Transverse colon (tissue), 4 donors: ENCODE results near the gene ACOX2. TPM values are rescaled to one million over a fixed set of nuclear protein-coding genes. Genes with fewer than 3 reads are reported as not detected.

Source experiments
- DNase-seq: peaks from one replicate; pipeline ENCODE4 v3.0.0-alpha.2; 2019
- H3K27ac ChIP-seq, 4 donors: fragments of 200-600 bp; sonication (generic); 2 replicates each; pipeline ENCODE4 v1.5.1; 2016 to 2018; ENCODE audit warnings: inconsistent platforms in 4 of 4
- H3K27me3 ChIP-seq: fragments of 200-600 bp; sonication (generic); 2 replicates; pipeline ENCODE4 v1.5.1; 2017; ENCODE audit warnings: inconsistent platforms
- H3K36me3 ChIP-seq, 4 donors: fragments of 200-600 bp; sonication (generic); 2 replicates each; pipeline ENCODE4 v1.5.1; 2017 to 2019; ENCODE audit warnings: inconsistent platforms in 4 of 4
- H3K4me1 ChIP-seq, 4 donors: fragments of 200-600 bp; sonication (generic); 2 replicates each; pipeline ENCODE4 v1.5.1; 2017 to 2020; ENCODE audit warnings: inconsistent platforms in 4 of 4
- H3K4me3 ChIP-seq, 4 donors: fragments of 200-600 bp; sonication (generic); 1 replicate in 1 of 4; 2 replicates in 3 of 4; pipeline versions ENCODE4 v1.5.1 to v1.6.1; 2017 to 2019; ENCODE audit warnings: inconsistent platforms in 4 of 4
- H3K9me3 ChIP-seq, 2 donors: fragments of 200-600 bp; sonication (generic); 2 replicates each; pipeline ENCODE4 v1.5.1; 2017 to 2019; ENCODE audit warnings: inconsistent platforms in 2 of 2
- EP300 ChIP-seq: sonication (generic); formaldehyde crosslinking; IDR thresholded peaks from one replicate; pipeline ENCODE4 v1.6.1; 2017; ENCODE audit warnings: antibody characterized with exemption, low read depth
- POLR2A ChIP-seq: fragments of 450-650 bp; IDR thresholded peaks from one replicate; pipeline ENCODE4 v1.6.1; 2016; ENCODE audit warnings: antibody characterized with exemption, mild to moderate bottlenecking, moderate library complexity
- POLR2AphosphoS5 ChIP-seq, 3 donors: sonication (generic); formaldehyde crosslinking; IDR thresholded peaks; one replicate each; pipeline ENCODE4 v1.6.1; 2016; ENCODE audit warnings: antibody characterized with exemption in 3 of 3
- WGBS, 2 donors: methylation state at CpG; one replicate each; pipeline ENCODE4 v1.1.5; 2018; ENCODE audit warnings: low coverage in 1 of 2; 5-methylcytosine and 5-hydroxymethylcytosine counted together
- in situ Hi-C, 4 donors: fragments of 200-750 bp; cut with MboI; loops; one replicate each; pipeline versions ENCODE4 v1.15.0 to v1.15.1; 2017; ENCODE audit warnings: low sequenced_read_pairs in 3 of 4, low pct_ligation_motif_present in 1 of 4, low pct_unique_long_range_greater_than_20kb in 1 of 4
- intact Hi-C: fragments of 100-400 bp; cut with DNase I; formaldehyde crosslinking; loops from one replicate; pipeline ENCODE4 v1.15.1; 2023; ENCODE audit warnings: low total_unique reads
- total RNA-seq, 4 donors: library from RNA; depleted of rRNA; stranded (reverse); fragments of >200 nt; gene quantifications; one replicate each; pipeline ENCODE4 v1.1.0, GENCODE V29; 2016
- TF ChIP-seq, protein P1 (sequence below), 5 experiments: fragments of 200-600 bp in 3 of 5; fragments of 450-650 bp in 2 of 5; sonication (generic) in 3 of 5; IDR thresholded peaks; 1 replicate in 2 of 5; 2 replicates in 3 of 5; pipeline ENCODE4 v1.5.1; 2016 to 2017; ENCODE audit warnings: antibody characterized with exemption in 5 of 5, inconsistent platforms in 3 of 5, mild to moderate bottlenecking in 2 of 5, moderate library complexity in 1 of 5

ACOX2 gene
- total RNA-seq, 4 donors from 2014 or later: 28.3 to 125 (median 37.9) TPM

DNA sequence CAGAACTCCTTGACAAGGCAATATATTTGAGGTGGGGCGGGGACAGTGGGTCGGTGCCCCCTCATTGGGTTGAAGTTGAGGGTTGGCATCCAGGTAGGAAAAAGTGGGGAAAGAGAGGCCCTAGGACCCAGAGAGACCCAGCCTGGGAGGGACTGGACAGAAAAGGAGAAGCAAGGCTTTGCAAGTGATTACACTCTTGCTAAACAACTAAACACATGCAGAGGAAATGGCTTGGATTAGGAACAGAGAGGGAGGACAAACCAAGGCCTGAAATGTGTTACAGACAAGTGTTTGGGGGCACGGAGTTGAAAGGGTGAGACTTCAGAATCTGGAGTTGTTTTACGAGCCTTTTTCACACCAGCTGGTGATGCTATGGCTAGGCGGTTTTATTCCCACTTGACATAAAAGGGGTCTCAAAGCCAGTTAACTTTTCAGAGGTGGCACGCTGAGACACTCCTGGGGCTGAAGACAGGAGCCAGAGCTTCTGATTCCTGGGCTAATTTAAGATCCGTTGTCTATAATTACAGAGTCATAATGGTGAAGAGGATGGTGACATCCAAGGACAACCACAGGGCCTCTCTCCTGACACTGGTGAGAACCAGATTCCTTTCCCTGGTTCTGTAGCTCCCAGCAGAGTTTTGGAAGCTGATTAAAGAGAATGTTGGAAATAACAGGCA lies 52.8 kb downstream of the ACOX2 start:
- in situ Hi-C loops (no loop called here), intact Hi-C loops (no loop called here)
- Histone ChIP-seq H3K27me3 (no peaks in the 10 kb centered on the region), H3K9me3 (peaks cover 3 to 4% of the 10 kb centered on the region in 2 donors), H3K4me1 (peaks cover 0 to 6% (median 2%) of the 10 kb centered on the region in 4 donors), H3K4me3 (no peak overlapping the region), H3K27ac (no peak overlapping the region), H3K36me3 (no peaks in the 10 kb centered on the region)
- 65 to 68% methylated on average over 5 to 7 of the region's 7 CpGs for WGBS, 2 donors
- TF ChIP-seq, protein P1, sequence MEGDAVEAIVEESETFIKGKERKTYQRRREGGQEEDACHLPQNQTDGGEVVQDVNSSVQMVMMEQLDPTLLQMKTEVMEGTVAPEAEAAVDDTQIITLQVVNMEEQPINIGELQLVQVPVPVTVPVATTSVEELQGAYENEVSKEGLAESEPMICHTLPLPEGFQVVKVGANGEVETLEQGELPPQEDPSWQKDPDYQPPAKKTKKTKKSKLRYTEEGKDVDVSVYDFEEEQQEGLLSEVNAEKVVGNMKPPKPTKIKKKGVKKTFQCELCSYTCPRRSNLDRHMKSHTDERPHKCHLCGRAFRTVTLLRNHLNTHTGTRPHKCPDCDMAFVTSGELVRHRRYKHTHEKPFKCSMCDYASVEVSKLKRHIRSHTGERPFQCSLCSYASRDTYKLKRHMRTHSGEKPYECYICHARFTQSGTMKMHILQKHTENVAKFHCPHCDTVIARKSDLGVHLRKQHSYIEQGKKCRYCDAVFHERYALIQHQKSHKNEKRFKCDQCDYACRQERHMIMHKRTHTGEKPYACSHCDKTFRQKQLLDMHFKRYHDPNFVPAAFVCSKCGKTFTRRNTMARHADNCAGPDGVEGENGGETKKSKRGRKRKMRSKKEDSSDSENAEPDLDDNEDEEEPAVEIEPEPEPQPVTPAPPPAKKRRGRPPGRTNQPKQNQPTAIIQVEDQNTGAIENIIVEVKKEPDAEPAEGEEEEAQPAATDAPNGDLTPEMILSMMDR (IDR thresholded peaks at IDR 0.05): no peak
- TF ChIP-seq POLR2AphosphoS5 (IDR thresholded peaks at IDR 0.05) (no peak), EP300 (no peak), POLR2A (no peak)
- DNase-seq: no peak

DNA sequence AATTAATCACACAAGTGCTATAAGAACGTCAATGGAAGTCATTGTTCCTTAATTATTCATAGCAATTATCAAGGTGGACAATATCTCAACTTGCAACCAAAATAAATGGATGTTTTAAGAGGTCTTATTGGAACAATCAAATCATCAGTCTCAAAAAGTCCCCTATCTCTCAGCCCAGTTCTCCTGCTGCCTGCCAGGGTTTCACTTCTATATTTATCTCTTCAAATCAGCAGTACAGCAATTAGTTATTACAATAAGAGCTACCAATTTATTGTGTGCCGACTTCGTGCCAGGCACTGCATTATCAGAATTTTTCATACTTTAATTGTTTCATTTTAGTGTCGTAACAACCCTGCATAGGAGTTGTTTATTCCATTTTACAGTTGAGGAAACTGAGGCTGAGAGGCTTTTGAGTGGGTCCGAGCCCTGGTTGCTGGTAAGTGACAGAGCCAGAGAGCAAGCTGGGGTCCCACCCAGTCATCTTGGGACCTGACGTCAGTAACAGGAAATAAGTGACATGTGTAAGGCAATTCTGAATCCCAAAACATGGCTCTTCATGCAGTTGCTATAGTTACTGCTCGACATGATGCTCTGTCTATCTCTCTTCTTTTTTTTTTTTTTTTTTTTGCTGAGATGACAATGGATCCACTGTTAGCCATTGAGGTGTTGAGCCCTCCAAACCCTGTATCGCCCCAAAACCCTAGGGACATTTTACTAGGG lies 53.9 kb downstream of the ACOX2 start:
- Histone ChIP-seq H3K27ac (no peak overlapping the region), H3K4me1 (peaks cover 0 to 6% (median 2%) of the 10 kb centered on the region in 4 donors), H3K27me3 (no peaks in the 10 kb centered on the region), H3K36me3 (no peaks in the 10 kb centered on the region), H3K4me3 (no peak overlapping the region), H3K9me3 (peaks cover 3 to 4% of the 10 kb centered on the region in 2 donors)
- in situ Hi-C loops: no loop called here
- no peak for TF ChIP-seq POLR2A
- no peak for TF ChIP-seq EP300
- TF ChIP-seq, protein P1 (IDR thresholded peaks at IDR 0.05): no peak
- TF ChIP-seq POLR2AphosphoS5 (IDR thresholded peaks at IDR 0.05): no peak
- DNase-seq: no peak
- intact Hi-C loops: no loop called here
- WGBS, 2 donors: 60 to 79% methylated on average over 7 to 8 of the region's 8 CpGs

DNA sequence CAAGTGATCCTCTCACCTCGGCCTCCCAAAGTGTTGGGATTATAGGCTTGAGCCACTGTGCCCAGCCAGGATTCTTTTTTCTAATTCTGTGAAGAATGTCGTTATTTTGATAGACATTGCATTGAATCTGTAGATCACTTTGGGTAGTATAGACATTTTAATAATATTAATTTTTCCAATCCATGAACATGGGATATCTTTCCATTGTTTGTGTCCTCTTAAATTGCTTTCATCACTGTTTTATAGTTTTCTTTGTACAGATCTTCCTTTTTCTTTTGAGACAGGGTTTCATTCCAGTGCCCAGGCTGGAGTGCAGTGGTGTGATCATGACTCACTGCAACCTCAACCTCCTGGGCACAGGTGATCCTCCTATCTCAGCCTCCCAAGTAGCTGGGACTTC lies 56.7 kb downstream of the ACOX2 start:
- Histone ChIP-seq H3K27me3 (no peaks in the 10 kb centered on the region), H3K36me3 (no peaks in the 10 kb centered on the region), H3K4me3 (no peak overlapping the region), H3K9me3 (peaks cover 3 to 4% of the 10 kb centered on the region in 2 donors), H3K4me1 (peaks cover 0 to 6% (median 0%) of the 10 kb centered on the region in 4 donors), H3K27ac (no peak overlapping the region)
- in situ Hi-C loops (no loop called here), intact Hi-C loops (no loop called here)
- TF ChIP-seq POLR2A (no peak), POLR2AphosphoS5 (IDR thresholded peaks at IDR 0.05) (no peak), EP300 (no peak)
- TF ChIP-seq, protein P1 (IDR thresholded peaks at IDR 0.05): no peak
- WGBS, 2 donors: 89 to 100% methylated on average over 1 to 2 of the region's 2 CpGs
- no peak for DNase-seq

DNA sequence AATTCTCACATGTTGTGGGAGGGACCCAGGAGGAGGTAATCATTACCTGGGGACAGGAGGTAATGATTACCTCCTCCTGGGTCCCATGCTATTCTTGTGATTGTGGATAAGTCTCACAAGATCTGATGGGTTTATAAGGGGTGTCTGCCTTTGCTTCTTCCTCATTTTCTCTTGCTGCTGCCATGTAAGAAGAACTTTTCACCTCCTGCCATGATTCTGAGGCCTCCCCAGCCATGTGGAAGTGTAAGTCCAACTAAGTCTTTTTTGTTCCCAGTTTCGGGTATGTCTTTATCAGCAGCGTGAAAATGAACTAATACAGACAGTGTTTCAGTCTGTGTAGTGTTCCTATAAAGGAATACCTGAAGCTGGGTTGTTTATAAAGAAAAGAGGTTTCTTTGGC lies 58.2 kb downstream of the ACOX2 start:
- Histone ChIP-seq H3K27ac (no peak overlapping the region), H3K4me3 (no peak overlapping the region), H3K9me3 (peaks cover 3 to 4% of the 10 kb centered on the region in 2 donors), H3K36me3 (no peaks in the 10 kb centered on the region), H3K4me1 (peaks cover 0 to 4% (median 0%) of the 10 kb centered on the region in 4 donors), H3K27me3 (no peaks in the 10 kb centered on the region)
- DNase-seq: no peak
- in situ Hi-C loops (loop anchor here in 1 of 4 donors (10.0 kb wide), 1 partner anchor 56 kb away; the partner anchor contains the start of gene ACOX2), intact Hi-C loops (no loop called here)
- TF ChIP-seq POLR2A (no peak), EP300 (no peak), POLR2AphosphoS5 (IDR thresholded peaks at IDR 0.05) (no peak)
- TF ChIP-seq, protein P1 (IDR thresholded peaks at IDR 0.05): no peak
- 98% methylated on average over 2 of the region's 2 CpGs; no CpG with 5 or more reads in 1 of the 2 donors for WGBS, 2 donors
